Limb (tissue), 2 donors: Measurements from ENCODE around the gene RNF31.

ENCODE experiments used
- DNase-seq, 2 donors: peaks; one replicate each; pipeline ENCODE4 v3.0.0-alpha.2; 2016; ENCODE audit errors: extremely low spot score in 2 of 2

The RNF31 gene

GRCh38 chr14:24116128-24116814, 31.0 kb upstream of the RNF31 start:
- no peak for DNase-seq

- DNase-seq, result no peak
Measured at GRCh38 chr14:24117179-24117578, 30.1 kb upstream of the RNF31 start.

GRCh38 chr14:24119691-24120090, 27.6 kb upstream of the RNF31 start:
- DNase-seq, result no peak

- DNase-seq, result no peak
Measured at GRCh38 chr14:24121210-24121609, 26.1 kb upstream of the RNF31 start.

- DNase-seq, result no peak
Measured at GRCh38 chr14:24122416-24122815, 24.9 kb upstream of the RNF31 start.

GRCh38 chr14:24122898-24123297, 24.4 kb upstream of the RNF31 start:
- DNase-seq, result no peak

GRCh38 chr14:24123424-24124417, 23.6 kb upstream of the RNF31 start:
- DNase-seq, result no peak

- no peak for DNase-seq
Measured at GRCh38 chr14:24126939-24127338, 20.4 kb upstream of the RNF31 start.

GRCh38 chr14:24127673-24128072, 19.6 kb upstream of the RNF31 start:
- no peak for DNase-seq

GRCh38 chr14:24129410-24129998, 17.8 kb upstream of the RNF31 start:
- DNase-seq, result no peak

- DNase-seq, result no peak
Measured at GRCh38 chr14:24130380-24130716, 16.9 kb upstream of the RNF31 start, which contains the start of gene FITM1. FITM1 (plus strand) TSS chr14:24130659; CDS start chr14:24131564, 905 bp downstream.

GRCh38 chr14:24130717-24131548, 16.4 kb upstream of the RNF31 start:
- DNase-seq, result peak; percentile 47 to 63

GRCh38 chr14:24131549-24131966, 15.7 kb upstream of the RNF31 start:
- no peak for DNase-seq

- DNase-seq, result no peak
Measured at GRCh38 chr14:24132061-24132685, 15.1 kb upstream of the RNF31 start.

- no peak for DNase-seq
Measured at GRCh38 chr14:24132976-24133375, 14.3 kb upstream of the RNF31 start.

- no peak for DNase-seq
Measured at GRCh38 chr14:24133735-24134134, 13.6 kb upstream of the RNF31 start.

- no peak for DNase-seq
Measured at GRCh38 chr14:24135584-24135833, 11.8 kb upstream of the RNF31 start.

- peak; percentile 88 to 94 for DNase-seq
Measured at GRCh38 chr14:24135834-24136683, 11.2 kb upstream of the RNF31 start, which contains the start of gene PSME1. PSME1 (plus strand) TSS chr14:24136194; CDS start chr14:24136263, 69 bp downstream.

GRCh38 chr14:24136684-24137528, 10.4 kb upstream of the RNF31 start:
- DNase-seq, result no peak
